Glutamatergic neuron (in vitro differentiated cells): ENCODE results near the gene SPATA9. TPM values are rescaled to one million over a fixed set of nuclear protein-coding genes. Genes with fewer than 3 reads are reported as not detected.
"Not testable (repeated sequence)": the region's sequence is repeated elsewhere in the genome, so short reads cannot be mapped to it uniquely, and the experiment has no call there.

Source experiments
- DNase-seq: peaks from one replicate; pipeline ENCODE4 v3.0.0; 2022
- H3K27ac Mint-ChIP-seq: one replicate; pipeline ENCODE4 v1.8.0; 2020; ENCODE audit warnings: mild to moderate bottlenecking, mixed read lengths, inconsistent platforms; ENCODE audit not compliant: unreplicated experiment
- H3K27me3 Mint-ChIP-seq: one replicate; pipeline ENCODE4 v1.8.0; 2020; ENCODE audit warnings: mild to moderate bottlenecking, moderate library complexity, mixed read lengths, inconsistent platforms; ENCODE audit not compliant: unreplicated experiment
- H3K36me3 Mint-ChIP-seq: one replicate; pipeline ENCODE4 v1.8.0; 2020; ENCODE audit warnings: mild to moderate bottlenecking, mixed read lengths, inconsistent platforms; ENCODE audit not compliant: unreplicated experiment
- H3K4me1 Mint-ChIP-seq: one replicate; pipeline ENCODE4 v1.8.0; 2020; ENCODE audit warnings: mild to moderate bottlenecking, low read depth, mixed read lengths, inconsistent platforms; ENCODE audit not compliant: unreplicated experiment
- H3K4me3 Mint-ChIP-seq: one replicate; pipeline ENCODE4 v1.8.0; 2020; ENCODE audit warnings: mild to moderate bottlenecking, mixed read lengths, inconsistent platforms; ENCODE audit not compliant: unreplicated experiment
- H3K9me3 Mint-ChIP-seq: one replicate; pipeline ENCODE4 v1.8.0; 2020; ENCODE audit warnings: mild to moderate bottlenecking, moderate library complexity, mixed read lengths, inconsistent platforms; ENCODE audit not compliant: unreplicated experiment
- total RNA-seq: library from RNA; stranded (reverse); fragmentation: NEBNext Ultra II Directional; extraction: Animal tissue kit (Norgen Biotek cat#: 25700); gene quantifications from one replicate; pipeline ENCODE4 v1.2.1, GENCODE V29; 2021; ENCODE audit not compliant: unreplicated experiment
- TF ChIP-seq, protein P1 (sequence below): fragments of 200-600 bp; sonication (generic); IDR thresholded peaks from one replicate; pipeline ENCODE4 v1.5.0; 2021; ENCODE audit not compliant: partially characterized antibody, unreplicated experiment

The SPATA9 gene
- total RNA-seq, 1 donor from 2014 or later, result not detected

DNA sequence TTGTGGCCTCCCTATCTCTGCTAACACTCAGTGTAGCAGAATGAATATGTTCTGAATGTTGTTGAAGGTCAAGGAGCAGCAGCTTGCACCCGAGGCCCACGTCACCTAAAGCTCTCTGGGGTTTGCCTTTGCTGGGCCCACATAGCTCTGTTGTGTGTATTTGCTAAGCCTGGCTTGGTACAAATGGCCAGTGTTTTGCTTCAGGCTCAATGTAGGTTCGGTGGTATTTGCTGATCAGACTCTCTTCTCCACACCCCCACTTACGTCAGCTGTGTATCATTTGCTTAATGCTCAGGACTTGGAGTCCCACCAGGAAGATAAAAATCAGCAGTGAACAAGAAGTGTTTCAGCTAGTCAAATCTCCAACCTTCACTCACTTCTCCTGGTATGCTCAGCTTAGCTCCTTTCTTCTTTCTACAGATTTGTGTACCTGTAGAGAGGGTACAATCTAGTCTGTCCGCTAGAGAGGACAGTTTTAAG, 41.0 kb downstream of the SPATA9 start:
- H3K9me3 Mint-ChIP-seq, result no peaks in the 10 kb centered on the region

DNA sequence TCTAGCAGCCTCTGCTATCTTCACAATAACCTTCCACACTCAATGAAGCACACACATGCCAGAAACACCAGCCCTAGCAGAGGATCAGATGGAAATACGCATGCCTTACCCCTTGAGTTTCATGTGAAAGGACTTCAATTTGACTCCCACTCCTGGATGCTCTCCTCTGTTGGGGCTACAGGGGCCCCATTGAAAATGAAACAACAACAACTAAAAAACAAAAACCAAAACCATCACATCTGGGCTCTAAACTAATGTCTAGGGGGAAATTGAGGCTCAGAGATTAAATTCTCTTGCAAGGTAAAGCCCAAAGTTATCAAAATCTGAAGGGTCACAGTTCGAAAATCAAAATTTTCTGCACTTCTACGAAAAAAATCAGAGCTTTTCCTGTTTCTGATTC, 44.2 kb downstream of the SPATA9 start:
- no peak for DNase-seq
- no peaks in the 10 kb centered on the region for H3K9me3 Mint-ChIP-seq
- H3K4me1 Mint-ChIP-seq, result no peaks in the 10 kb centered on the region
- TF ChIP-seq, protein P1, sequence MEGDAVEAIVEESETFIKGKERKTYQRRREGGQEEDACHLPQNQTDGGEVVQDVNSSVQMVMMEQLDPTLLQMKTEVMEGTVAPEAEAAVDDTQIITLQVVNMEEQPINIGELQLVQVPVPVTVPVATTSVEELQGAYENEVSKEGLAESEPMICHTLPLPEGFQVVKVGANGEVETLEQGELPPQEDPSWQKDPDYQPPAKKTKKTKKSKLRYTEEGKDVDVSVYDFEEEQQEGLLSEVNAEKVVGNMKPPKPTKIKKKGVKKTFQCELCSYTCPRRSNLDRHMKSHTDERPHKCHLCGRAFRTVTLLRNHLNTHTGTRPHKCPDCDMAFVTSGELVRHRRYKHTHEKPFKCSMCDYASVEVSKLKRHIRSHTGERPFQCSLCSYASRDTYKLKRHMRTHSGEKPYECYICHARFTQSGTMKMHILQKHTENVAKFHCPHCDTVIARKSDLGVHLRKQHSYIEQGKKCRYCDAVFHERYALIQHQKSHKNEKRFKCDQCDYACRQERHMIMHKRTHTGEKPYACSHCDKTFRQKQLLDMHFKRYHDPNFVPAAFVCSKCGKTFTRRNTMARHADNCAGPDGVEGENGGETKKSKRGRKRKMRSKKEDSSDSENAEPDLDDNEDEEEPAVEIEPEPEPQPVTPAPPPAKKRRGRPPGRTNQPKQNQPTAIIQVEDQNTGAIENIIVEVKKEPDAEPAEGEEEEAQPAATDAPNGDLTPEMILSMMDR, result no peak
- no peak overlapping the region for H3K27ac Mint-ChIP-seq
- H3K36me3 Mint-ChIP-seq, result peaks cover 6% of the 10 kb centered on the region
- no peak overlapping the region for H3K4me3 Mint-ChIP-seq
- H3K27me3 Mint-ChIP-seq, result no peaks in the 10 kb centered on the region

More for the DNA sequence above, 41.0 kb downstream of the SPATA9 start:
- no peaks in the 10 kb centered on the region for H3K4me1 Mint-ChIP-seq
- no peak overlapping the region for H3K27ac Mint-ChIP-seq
- no peaks in the 10 kb centered on the region for H3K27me3 Mint-ChIP-seq
- TF ChIP-seq, protein P1, result no peak
- no peak for DNase-seq
- peaks cover 6% of the 10 kb centered on the region for H3K36me3 Mint-ChIP-seq
- H3K4me3 Mint-ChIP-seq, result no peak overlapping the region

DNA sequence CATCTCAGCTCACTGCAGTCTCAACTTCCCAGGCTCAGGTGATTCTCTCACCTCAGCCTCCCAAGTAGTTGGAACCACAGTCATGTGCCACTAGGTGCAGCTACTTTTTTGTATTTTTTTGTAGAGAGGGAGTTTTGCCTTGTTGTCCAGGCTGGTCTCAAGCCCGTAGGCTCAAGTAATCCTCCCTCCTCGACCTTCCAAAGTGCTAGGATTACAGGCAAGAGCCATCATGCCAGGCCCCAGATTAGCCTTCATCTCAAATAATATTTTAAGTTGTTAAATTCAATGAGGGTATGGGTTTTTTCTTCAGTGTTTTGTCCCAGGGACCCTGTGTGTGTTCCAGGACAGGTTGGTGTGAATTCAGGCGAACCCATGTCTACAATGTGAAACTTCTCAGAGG, 48.7 kb downstream of the SPATA9 start:
- no peak for DNase-seq
- Mint-ChIP-seq H3K36me3 (no peaks in the 10 kb centered on the region), H3K4me1 (no peaks in the 10 kb centered on the region), H3K9me3 (no peaks in the 10 kb centered on the region), H3K27ac (no peak overlapping the region), H3K4me3 (no peak overlapping the region), H3K27me3 (peaks cover 2% of the 10 kb centered on the region)
- TF ChIP-seq, protein P1, result no peak

DNA sequence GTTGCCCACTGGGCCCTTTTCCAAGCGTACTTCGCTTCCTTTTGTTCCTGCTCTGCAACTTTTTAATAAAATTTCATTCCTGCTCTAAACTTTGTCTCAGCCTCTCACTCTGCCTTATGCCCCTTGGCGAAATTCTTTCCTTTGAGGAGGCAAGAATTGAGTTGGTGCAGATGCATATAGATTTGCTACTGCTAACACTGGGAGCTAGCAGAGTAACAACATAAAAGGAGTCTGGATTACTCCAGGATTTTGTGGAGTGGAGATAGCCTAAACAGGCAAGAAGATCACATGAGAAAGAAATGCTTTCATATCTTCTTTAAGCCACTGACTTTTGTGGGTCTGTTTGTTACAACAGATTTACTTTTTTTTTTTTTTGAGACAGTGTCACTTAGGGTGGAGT, 49.1 kb downstream of the SPATA9 start:
- no peak overlapping the region for H3K4me3 Mint-ChIP-seq
- no peaks in the 10 kb centered on the region for H3K4me1 Mint-ChIP-seq
- TF ChIP-seq, protein P1, result no peak
- no peak overlapping the region for H3K27ac Mint-ChIP-seq
- H3K27me3 Mint-ChIP-seq, result peaks cover 2% of the 10 kb centered on the region
- DNase-seq, result no peak
- no peaks in the 10 kb centered on the region for H3K9me3 Mint-ChIP-seq
- no peaks in the 10 kb centered on the region for H3K36me3 Mint-ChIP-seq

DNA sequence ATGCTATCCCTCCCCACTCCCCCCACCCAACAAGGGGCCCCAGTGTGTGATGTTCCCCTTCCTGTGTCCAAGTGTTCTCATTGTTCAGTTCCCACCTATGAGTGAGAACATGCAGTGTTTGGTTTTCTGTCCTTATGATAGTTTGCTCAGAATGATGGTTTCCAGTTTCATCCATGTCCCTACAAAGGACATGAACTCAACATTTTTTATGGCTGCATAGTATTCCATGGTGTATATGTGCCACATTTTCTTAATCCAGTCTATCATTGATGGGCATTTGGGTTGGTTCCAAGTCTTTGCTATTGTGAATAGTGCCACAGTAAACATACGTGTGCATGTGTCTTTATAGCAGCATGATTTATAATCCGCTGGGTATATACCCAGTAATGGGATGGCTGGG, 49.8 kb downstream of the SPATA9 start:
- not testable (repeated sequence) for H3K4me1 Mint-ChIP-seq, H3K4me3 Mint-ChIP-seq, H3K27me3 Mint-ChIP-seq, H3K36me3 Mint-ChIP-seq, H3K9me3 Mint-ChIP-seq, H3K27ac Mint-ChIP-seq, DNase-seq
